ENCODE data around the gene MTMR10. TPM values are rescaled to one million over a fixed set of nuclear protein-coding genes. Genes with fewer than 3 reads are reported as not detected.

Gene MTMR10
- 10 to 100 TPM in 2 of 3 donors, 1 to 10 TPM in 1; 8.1 to 36.8 (median 20.5) TPM for polyA plus RNA-seq

DNA sequence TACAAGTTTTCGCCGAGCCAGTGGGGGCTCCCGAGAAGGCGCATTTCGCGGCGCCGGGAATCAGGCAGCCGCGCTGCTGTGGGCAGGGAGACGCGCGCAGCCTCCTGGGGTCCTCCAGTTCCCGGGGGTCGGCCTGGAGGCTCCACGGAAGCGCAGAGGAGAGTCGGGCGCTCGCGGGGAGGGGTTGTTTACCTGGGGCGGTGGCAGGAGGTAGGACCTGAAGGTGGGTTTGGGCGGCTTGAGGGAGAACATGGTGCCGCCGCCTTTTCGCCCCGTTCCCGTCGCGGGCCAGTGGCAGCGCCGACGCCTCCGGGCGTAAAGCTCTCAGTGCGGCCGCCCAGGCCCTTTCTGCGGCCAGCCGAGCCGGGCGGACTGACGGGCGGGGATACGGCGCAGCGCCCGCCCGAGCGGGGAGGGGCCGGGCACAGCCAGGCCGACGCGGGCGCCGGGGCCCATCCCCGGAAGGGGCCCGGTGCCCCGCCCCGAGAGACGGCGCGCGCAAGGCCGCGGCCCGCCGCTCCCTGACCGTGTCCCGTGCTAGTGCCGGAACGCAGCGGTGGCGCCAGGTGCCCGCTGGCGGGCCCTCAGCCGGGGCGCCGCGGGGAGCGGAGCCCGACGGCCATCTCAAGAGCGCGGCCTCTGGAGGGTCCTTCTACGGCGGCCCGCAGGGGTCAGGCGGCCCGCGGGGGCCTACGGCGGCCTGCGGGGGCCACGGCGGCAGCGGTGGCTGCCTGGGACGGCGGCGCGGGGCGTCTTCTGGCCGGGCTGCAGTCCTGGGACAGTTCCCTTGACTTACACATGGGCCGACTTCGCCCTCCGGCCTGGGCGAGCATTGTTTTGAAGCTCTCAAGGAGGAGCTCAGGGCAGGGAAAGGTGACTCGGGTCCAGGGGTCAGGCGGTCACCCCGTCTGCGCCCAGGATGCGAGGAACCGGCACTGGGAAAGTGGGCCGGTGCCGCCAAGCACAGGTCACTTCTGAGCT lies at the start of gene MTMR10:
Gene MTMR10 (minus strand): TSS at position 374 of the 981 bp plus-strand sequence. CDS start 122 bp downstream, at position 252.
- WGBS, 3 donors = 0% methylated on average over 82 to 114 of the region's 114 CpGs
- peak within 1 kb of the TSS; percentile 74 for H3K27ac ChIP-seq (ENCODE audit: low read depth, low read length)

DNA sequence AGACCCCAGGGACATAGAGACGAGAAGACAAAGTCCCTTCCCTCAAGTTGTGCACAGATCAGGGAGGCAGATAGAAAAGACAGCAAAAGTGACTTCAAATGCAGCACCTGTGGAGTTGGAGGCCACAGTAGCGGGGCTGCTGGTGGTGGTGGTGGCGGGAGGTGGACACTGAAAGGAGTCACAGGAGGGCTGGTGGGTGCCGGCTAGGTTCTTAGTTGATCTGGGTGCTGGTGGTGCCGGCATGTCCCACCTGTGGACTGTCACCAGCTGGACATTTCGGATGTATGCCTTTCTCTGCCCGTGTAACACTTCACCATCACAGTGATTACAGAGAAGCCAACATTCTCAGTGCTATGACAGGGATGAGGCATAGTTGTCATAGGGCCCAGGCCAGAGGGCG lies 49.2 kb upstream of the MTMR10 start:
- no peak overlapping the region for H3K27ac ChIP-seq (ENCODE audit: low read depth, low read length)
- WGBS, 3 donors = 87 to 95% (median 93%) methylated on average over 8 of the region's 8 CpGs

DNA sequence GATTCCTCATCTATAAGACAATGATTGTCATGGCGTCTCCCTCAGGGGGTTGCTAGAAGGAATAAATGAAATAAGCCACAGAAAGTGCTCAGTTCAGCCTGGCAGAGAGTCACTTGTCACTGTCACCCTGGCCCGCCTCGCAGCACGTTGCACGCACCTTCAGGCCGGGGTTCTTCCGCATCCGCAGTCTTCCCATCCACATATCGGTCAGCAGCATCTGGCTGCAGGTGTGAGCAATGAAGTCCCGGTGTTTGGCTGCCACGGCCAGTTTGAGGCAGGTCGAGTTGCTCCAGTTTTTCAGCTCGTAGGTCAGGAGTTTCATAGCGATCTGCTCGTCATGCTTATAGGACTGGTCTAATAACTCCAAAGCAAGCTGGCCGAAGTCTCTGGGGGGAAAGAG lies 48.5 kb upstream of the MTMR10 start:
- WGBS, 3 donors = 89 to 96% (median 95%) methylated on average over 16 of the region's 16 CpGs
- H3K27ac ChIP-seq (ENCODE audit: low read depth, low read length) = no peak overlapping the region

GRCh38 chr15:31037731-31038477 lies 46.5 kb upstream of the MTMR10 start:
- H3K27ac ChIP-seq (ENCODE audit: low read depth, low read length) = no peak overlapping the region
- WGBS, 3 donors = 79 to 96% (median 91%) methylated on average over 10 of the region's 10 CpGs

DNA sequence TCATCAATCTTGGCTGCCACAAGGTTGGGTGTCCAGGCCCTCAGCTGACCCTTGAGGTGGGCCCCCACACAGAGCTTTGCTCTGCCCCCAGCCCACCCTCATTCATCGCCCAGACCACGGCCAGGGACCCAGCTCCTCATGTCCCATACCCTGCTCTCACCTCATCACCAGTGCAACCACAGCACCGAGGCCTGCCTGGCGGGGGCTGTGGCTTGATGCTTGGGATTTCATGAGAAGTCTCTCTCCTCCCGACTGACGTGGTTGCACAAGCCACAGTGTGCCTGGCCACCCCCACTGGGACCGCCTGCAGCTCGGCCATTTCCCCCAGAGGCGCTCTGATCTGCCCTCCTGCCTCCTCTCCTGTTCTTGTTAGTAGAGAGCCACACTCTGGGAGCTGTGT lies 45.4 kb upstream of the MTMR10 start:
- WGBS, 3 donors = 87 to 95% (median 91%) methylated on average over 9 of the region's 9 CpGs
- no peak overlapping the region for H3K27ac ChIP-seq (ENCODE audit: low read depth, low read length)

DNA sequence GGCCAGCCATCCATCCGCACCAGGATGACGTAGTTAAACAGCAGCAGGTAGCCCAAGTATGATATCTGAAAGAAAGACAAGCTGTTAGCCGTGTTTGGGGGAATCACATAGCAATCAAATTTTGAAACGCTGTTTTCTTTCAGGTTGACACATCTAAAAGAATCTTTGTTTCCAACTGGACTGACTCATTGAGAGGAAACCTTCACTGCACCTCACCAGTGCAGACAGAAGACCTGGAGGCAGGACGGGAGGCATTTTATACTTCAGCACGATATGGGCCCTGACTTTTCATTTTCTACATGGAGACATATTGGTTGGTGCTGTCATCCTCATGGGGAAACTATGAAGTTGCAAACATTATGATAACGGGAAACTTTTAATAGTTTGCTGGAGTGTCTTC lies 44.2 kb upstream of the MTMR10 start:
- H3K27ac ChIP-seq (ENCODE audit: low read depth, low read length) = no peak overlapping the region
- WGBS, 3 donors = 84 to 86% (median 85%) methylated on average over 7 of the region's 7 CpGs

GRCh38 chr15:31034152-31034551 lies 42.7 kb upstream of the MTMR10 start:
- 39 to 43% (median 41%) methylated on average over 4 of the region's 4 CpGs for WGBS, 3 donors

DNA sequence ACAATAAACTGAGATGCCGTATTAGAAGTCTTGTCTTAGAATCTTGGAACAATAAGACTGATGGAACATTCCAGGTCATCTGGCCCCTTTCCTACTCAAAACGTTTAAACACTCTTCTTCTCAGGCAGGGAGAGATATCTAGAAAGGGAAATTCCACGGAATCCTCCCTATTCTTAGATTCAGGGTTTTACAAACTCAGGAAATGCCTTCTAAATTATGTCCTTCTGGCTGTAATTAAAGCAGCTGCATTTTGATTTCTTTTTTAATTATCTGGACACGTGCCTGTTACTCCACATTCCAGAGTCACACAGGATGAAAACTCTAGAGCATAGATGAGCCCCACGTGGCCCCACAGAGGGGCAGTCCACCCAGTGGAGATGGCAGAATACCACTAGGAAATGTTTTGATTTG lies 41.5 kb upstream of the MTMR10 start:
- no peak overlapping the region for H3K27ac ChIP-seq (ENCODE audit: low read depth, low read length)
- 36 to 49% (median 38%) methylated on average over 5 of the region's 5 CpGs for WGBS, 3 donors

More at GRCh38 chr15:31034152-31034551, 42.7 kb upstream of the MTMR10 start:
- H3K27ac ChIP-seq (ENCODE audit: low read depth, low read length) = no peak overlapping the region

DNA sequence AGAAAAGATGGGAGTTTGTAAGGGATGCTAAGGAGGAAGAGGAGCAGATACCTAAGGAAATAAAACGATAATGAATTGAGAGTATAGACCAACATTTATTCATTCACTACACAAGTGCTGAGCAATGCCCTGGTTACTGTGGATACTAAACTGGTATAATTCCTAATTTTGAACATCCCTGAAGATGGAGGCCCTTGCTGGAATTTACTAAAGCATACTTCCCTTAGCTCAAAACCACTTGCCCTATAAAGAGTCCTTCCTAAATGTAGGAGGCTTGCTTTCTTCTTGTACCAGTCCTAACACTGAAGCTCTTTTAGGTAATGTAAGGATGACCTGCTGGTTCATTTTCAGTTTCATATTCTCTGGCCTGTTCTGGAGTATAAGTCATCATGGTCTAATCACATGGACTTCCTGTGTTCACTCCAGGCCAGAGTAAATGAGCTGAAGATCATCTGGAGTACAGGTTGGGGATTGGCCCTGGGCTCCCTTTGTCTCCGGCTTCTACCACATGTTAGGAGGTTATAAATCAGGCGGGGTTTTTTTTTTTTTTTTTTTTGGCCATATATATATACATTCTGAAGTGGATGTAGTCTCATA lies 40.1 kb upstream of the MTMR10 start:
- WGBS, 3 donors = 78 to 94% (median 93%) methylated on average over 3 of the region's 3 CpGs
- no peak overlapping the region for H3K27ac ChIP-seq (ENCODE audit: low read depth, low read length)

DNA sequence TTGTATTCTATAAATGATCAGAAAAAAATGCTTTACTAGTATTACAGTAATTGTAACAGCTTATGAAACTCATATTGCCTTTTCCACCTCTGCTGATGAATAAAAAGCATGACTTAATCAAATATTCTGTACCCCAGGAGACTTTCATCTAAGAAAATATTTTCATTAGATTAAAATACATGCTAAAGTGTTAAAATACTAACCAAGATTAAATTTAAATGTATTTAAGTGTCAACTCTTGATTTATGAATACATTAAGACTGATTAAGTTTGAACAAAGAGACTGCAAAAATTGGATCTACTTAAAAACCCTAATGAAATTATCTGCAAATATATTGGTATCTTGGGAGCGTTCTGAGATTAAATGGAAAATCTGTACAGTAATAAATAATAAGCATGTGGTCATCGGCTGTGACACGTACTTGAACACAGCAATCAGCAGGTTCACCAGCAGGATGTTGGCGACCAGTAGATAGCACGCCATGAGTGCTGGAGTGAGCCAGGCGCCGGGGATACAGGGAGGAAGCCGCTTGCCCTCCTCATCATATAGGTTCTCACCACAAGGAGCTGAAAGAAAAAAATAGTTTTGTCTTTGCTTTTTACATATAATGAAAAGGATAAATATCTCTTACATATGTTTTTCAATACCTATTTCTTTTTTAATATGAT lies 36.6 kb upstream of the MTMR10 start:
- 51 to 92% (median 58%) methylated on average over 8 of the region's 8 CpGs for WGBS, 3 donors

DNA sequence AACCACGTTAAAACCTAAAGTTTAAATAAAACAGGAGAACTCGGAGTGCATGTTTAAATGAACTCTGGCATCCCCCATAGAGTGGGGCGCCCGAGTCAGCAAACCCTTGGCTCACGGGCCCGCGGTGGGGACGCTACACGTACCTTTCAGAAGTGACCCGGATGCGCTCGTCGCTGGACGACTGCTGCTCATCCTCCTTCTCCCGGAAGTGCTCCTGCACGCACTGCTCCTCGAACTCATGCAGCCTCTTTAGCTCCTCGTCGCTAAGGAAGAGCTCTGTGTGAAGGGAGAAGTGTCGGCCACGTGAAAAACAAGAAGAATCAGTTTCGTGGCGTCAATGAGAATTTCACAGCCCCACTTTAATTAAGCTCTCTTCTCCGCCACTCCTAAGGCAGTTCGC lies 34.6 kb upstream of the MTMR10 start:
- H3K27ac ChIP-seq (ENCODE audit: low read depth, low read length) = no peak overlapping the region
- 94 to 97% (median 95%) methylated on average over 25 of the region's 25 CpGs for WGBS, 3 donors

More for the DNA sequence above, 36.6 kb upstream of the MTMR10 start:
- no peak overlapping the region for H3K27ac ChIP-seq (ENCODE audit: low read depth, low read length)

- 43 to 55% (median 43%) methylated on average over 3 of the region's 3 CpGs for WGBS, 3 donors
- H3K27ac ChIP-seq (ENCODE audit: low read depth, low read length) = no peak overlapping the region
Measured at GRCh38 chr15:31024979-31025378, 33.6 kb upstream of the MTMR10 start.

GRCh38 chr15:31024330-31024729 lies 32.9 kb upstream of the MTMR10 start:
- no peak overlapping the region for H3K27ac ChIP-seq (ENCODE audit: low read depth, low read length)
- 23 to 37% (median 32%) methylated on average over 5 of the region's 5 CpGs for WGBS, 3 donors

DNA sequence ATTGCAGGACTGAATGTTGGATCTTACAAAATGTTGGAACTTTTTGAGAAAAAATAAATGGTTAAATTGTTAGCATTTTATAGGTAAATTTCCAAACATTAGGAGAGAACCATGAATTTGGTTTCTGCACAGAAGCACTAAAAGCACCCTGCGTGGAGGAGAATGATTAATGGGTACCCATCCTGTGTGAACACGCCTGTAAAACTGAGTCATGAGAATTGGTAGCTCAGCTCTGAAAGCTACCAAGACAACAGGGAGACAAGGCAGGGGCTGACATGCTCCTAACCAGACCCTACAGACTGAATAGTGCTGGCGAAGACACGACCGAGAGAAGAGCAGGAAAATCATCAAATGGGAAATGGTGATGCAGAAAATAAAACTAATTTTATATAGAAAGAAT lies 32.4 kb upstream of the MTMR10 start:
- WGBS, 3 donors = 82 to 85% (median 84%) methylated on average over 5 of the region's 5 CpGs
- no peak overlapping the region for H3K27ac ChIP-seq (ENCODE audit: low read depth, low read length)

DNA sequence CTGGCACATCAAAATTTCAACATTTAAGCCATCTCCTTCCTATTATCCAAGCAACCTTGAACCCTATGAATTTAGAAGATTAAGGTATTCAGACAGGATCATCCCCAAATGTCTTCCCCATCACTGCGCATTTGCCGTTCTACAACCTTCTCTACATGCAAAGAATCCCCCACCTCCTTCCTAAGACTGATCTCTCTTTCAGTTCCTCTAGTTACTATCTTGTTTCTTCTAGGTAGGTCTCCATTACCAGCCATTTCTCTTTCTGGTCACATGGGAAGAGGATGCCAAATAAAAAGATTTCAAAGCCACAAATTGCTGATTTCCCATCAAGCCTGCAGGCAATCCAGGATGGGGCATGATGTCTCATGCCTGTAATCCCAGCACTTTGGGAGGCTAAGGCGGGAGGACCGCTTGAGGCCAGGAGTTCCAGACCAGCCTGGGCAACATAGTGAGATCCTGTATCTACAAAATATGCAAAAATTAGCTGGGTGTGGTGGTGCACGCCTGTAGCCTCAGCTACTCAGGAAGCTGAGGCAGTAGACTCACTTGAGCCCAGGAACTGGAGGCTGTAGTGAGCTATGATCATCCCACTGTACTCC lies 29.7 kb upstream of the MTMR10 start:
- no peak overlapping the region for H3K27ac ChIP-seq (ENCODE audit: low read depth, low read length)
- 95 to 97% (median 97%) methylated on average over 5 of the region's 5 CpGs for WGBS, 3 donors

DNA sequence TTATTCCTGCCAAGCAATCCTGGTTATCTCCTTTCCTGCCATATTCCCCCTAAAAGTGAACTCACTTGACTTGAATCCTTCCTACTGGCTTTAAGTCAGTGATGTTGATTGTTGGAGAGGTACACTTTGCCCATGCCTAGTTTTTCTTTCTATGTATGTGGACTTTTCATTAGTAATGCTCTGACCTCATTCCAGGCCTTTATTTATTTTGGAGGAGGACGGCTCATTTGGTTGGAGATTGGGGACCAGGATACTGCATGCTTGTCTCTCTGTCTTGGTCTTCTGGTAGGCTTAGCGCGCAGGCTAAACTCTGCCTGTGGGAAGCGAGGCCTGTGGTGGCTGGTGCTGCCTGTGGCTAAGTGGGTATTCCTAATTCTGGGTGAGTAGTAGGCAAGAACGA lies 29.1 kb upstream of the MTMR10 start:
- H3K27ac ChIP-seq (ENCODE audit: low read depth, low read length) = no peak overlapping the region
- WGBS, 3 donors = 94 to 97% (median 96%) methylated on average over 5 of the region's 5 CpGs

- H3K27ac ChIP-seq (ENCODE audit: low read depth, low read length) = no peak overlapping the region
- WGBS, 3 donors = 79 to 87% (median 80%) methylated on average over 3 of the region's 3 CpGs
Measured at GRCh38 chr15:31019986-31020385, 28.6 kb upstream of the MTMR10 start.

GRCh38 chr15:31017311-31017710 lies 25.9 kb upstream of the MTMR10 start:
- no peak overlapping the region for H3K27ac ChIP-seq (ENCODE audit: low read depth, low read length)
- 67 to 74% (median 70%) methylated on average over 1 of the region's 1 CpG for WGBS, 3 donors
